ENCODE data around the gene ZDHHC14.

- TF ChIP-seq, protein P1, sequence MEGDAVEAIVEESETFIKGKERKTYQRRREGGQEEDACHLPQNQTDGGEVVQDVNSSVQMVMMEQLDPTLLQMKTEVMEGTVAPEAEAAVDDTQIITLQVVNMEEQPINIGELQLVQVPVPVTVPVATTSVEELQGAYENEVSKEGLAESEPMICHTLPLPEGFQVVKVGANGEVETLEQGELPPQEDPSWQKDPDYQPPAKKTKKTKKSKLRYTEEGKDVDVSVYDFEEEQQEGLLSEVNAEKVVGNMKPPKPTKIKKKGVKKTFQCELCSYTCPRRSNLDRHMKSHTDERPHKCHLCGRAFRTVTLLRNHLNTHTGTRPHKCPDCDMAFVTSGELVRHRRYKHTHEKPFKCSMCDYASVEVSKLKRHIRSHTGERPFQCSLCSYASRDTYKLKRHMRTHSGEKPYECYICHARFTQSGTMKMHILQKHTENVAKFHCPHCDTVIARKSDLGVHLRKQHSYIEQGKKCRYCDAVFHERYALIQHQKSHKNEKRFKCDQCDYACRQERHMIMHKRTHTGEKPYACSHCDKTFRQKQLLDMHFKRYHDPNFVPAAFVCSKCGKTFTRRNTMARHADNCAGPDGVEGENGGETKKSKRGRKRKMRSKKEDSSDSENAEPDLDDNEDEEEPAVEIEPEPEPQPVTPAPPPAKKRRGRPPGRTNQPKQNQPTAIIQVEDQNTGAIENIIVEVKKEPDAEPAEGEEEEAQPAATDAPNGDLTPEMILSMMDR (IDR thresholded peaks at IDR 0.05): no peak
- no peak for TF ChIP-seq POLR2A (IDR thresholded peaks at IDR 0.05; ENCODE audit: low read depth)
Measured at GRCh38 chr6:157675831-157676230, 294.8 kb downstream of the ZDHHC14 start.
